Right lobe of liver (tissue), 6 donors: ENCODE results near the gene ARMC9. TPM values are rescaled to one million over a fixed set of nuclear protein-coding genes. Genes with fewer than 3 reads are reported as not detected.

Experiments used
- ATAC-seq, 4 donors: fragments of 200-7000 bp; cut with Tn5 transposase; one replicate each; pipeline ENCODE4 v1.9.1; 2020; ENCODE audit warnings: mild to moderate bottlenecking in 4 of 4, moderate library complexity in 4 of 4
- DNase-seq, 3 donors: peaks; one replicate each; pipeline ENCODE4 v3.0.0-alpha.2; 2020
- H3K27ac ChIP-seq, 3 donors: fragments of 200-600 bp; one replicate each; pipeline ENCODE4 v1.8.0; 2022
- H3K27me3 ChIP-seq, 2 donors: fragments of 200-600 bp; one replicate each; pipeline ENCODE4 v1.8.0; 2022
- H3K36me3 ChIP-seq, 4 donors: fragments of 200-600 bp; sonication (generic) in 1 of 4; one replicate each; pipeline versions ENCODE4 v1.5.1 to v1.8.0; 2017 to 2022; ENCODE audit warnings: control low read depth in 1 of 4
- H3K4me1 ChIP-seq, 4 donors: fragments of 200-600 bp; sonication (generic) in 1 of 4; one replicate each; pipeline versions ENCODE4 v1.5.1 to v1.8.0; 2017 to 2022; ENCODE audit warnings: control low read depth in 1 of 4
- H3K4me3 ChIP-seq, 3 donors: fragments of 200-600 bp; one replicate each; pipeline ENCODE4 v1.8.0; 2022
- H3K9me3 ChIP-seq, 4 donors: fragments of 200-600 bp; sonication (generic) in 1 of 4; one replicate each; pipeline versions ENCODE4 v1.5.1 to v1.8.0; 2017 to 2022; ENCODE audit warnings: control low read depth in 1 of 4
- POLR2A ChIP-seq: fragments of 450-650 bp; IDR thresholded peaks from one replicate; pipeline ENCODE4 v1.6.1; 2017; ENCODE audit warnings: antibody characterized with exemption, mild to moderate bottlenecking
- WGBS: methylation state at CpG from one replicate; pipeline ENCODE4 v1.1.6; 2018; ENCODE audit warnings: low coverage, low lambda C conversion rate; ENCODE audit not compliant: insufficient coverage; ENCODE audit errors: missing lambda C conversion rate; 5-methylcytosine and 5-hydroxymethylcytosine counted together
- intact Hi-C, 2 donors: fragments of 100-400 bp; cut with DNase I; formaldehyde crosslinking; loops; one replicate each; pipeline versions ENCODE4 v1.11.2 to v1.14.1; 2022
- total RNA-seq, 6 experiments: library from RNA; depleted of rRNA in 2 of 6; stranded (reverse); fragments of >200 nt in 2 of 6; fragmentation: NEBNext Ultra II Directional in 3 of 6; extraction: Animal tissue kit (Norgen Biotek cat#: 25700) in 3 of 6; gene quantifications; one replicate each; pipeline versions ENCODE4 v1.1.0 to v1.2.4, GENCODE V29; 2016 to 2023
- TF ChIP-seq, protein P1 (sequence below), 4 donors: fragments of 200-600 bp in 3 of 4; fragments of 450-650 bp in 1 of 4; IDR thresholded peaks; one replicate each; pipeline versions ENCODE4 v1.5.1 to v1.8.0; 2016 to 2022; ENCODE audit warnings: antibody characterized with exemption in 4 of 4, mild to moderate bottlenecking in 2 of 4
- donor health status: DM: no; HTN: yes; CAD: no.
- donor health status: DM: no; HTN: no; CAD: no.
- donor health status: DM: no; HTN: no; CAD: no.
- donor health status: DM: no; HTN: yes; CAD: no.
- donor health status: DM: no; HTN: yes; CAD: no.

ARMC9 gene
- total RNA-seq, 6 experiments from 2014 or later: 1.5 to 7.7 (median 2.4) TPM

GRCh38 chr2:231371430-231372054, 173.1 kb downstream of the ARMC9 start:
- 89% methylated on average over 1 of the region's 13 CpGs for WGBS
- ATAC-seq (peak in 1 of 4 donors; percentile 14), DNase-seq (peak in 2 of 3 donors; percentile 14 to 25)
- Histone ChIP-seq H3K36me3 (no peaks in the 10 kb centered on the region), H3K27me3 (no peaks in the 10 kb centered on the region), H3K9me3 (no peaks in the 10 kb centered on the region), H3K4me3 (no peak overlapping the region), H3K27ac (no peak overlapping the region), H3K4me1 (no peaks in the 10 kb centered on the region)
- intact Hi-C loops: no loop called here
- TF ChIP-seq, protein P1, sequence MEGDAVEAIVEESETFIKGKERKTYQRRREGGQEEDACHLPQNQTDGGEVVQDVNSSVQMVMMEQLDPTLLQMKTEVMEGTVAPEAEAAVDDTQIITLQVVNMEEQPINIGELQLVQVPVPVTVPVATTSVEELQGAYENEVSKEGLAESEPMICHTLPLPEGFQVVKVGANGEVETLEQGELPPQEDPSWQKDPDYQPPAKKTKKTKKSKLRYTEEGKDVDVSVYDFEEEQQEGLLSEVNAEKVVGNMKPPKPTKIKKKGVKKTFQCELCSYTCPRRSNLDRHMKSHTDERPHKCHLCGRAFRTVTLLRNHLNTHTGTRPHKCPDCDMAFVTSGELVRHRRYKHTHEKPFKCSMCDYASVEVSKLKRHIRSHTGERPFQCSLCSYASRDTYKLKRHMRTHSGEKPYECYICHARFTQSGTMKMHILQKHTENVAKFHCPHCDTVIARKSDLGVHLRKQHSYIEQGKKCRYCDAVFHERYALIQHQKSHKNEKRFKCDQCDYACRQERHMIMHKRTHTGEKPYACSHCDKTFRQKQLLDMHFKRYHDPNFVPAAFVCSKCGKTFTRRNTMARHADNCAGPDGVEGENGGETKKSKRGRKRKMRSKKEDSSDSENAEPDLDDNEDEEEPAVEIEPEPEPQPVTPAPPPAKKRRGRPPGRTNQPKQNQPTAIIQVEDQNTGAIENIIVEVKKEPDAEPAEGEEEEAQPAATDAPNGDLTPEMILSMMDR (IDR thresholded peaks at IDR 0.05): no peak
- TF ChIP-seq POLR2A: no peak

DNA sequence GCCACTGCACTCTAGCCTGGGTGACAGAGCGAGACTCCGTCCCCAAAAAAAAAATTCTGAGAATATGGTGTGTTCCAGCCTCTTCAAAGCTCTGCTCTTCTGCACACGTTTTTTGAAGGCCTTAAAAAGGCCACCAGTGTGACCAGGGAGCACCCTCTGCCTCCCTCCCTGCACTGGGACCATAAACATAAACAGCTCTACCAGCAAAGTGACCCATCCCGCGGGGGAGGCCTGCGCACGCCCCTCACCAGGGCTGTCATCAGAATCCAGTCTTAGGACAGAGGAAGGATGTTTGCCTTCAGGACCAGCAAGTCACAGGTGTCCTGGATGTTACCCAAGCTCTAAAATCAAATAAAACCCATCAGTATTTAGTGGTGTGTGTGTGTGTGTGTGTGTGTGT, 173.9 kb downstream of the ARMC9 start:
- Histone ChIP-seq H3K9me3 (no peaks in the 10 kb centered on the region), H3K4me3 (no peak overlapping the region), H3K27me3 (no peaks in the 10 kb centered on the region), H3K4me1 (no peaks in the 10 kb centered on the region), H3K27ac (no peak overlapping the region), H3K36me3 (no peaks in the 10 kb centered on the region)
- intact Hi-C loops: no loop called here
- TF ChIP-seq, protein P1 (IDR thresholded peaks at IDR 0.05): no peak
- no peak for TF ChIP-seq POLR2A
- no CpG with 5 or more reads among the region's 7 CpGs for WGBS
- ATAC-seq (no peak), DNase-seq (peak in 1 of 3 donors; percentile 26)

- Histone ChIP-seq H3K4me3 (no peak overlapping the region), H3K27ac (no peak overlapping the region), H3K4me1 (no peaks in the 10 kb centered on the region), H3K36me3 (no peaks in the 10 kb centered on the region), H3K27me3 (no peaks in the 10 kb centered on the region), H3K9me3 (no peaks in the 10 kb centered on the region)
- ATAC-seq (no peak), DNase-seq (peak in 1 of 3 donors; percentile 11)
- 74% methylated on average over 4 of the region's 8 CpGs for WGBS
- TF ChIP-seq, protein P1 (IDR thresholded peaks at IDR 0.05): no peak
- no peak for TF ChIP-seq POLR2A
- intact Hi-C loops: no loop called here
These were observed 174.8 kb downstream of the ARMC9 start for GRCh38 chr2:231373184-231373583.

DNA sequence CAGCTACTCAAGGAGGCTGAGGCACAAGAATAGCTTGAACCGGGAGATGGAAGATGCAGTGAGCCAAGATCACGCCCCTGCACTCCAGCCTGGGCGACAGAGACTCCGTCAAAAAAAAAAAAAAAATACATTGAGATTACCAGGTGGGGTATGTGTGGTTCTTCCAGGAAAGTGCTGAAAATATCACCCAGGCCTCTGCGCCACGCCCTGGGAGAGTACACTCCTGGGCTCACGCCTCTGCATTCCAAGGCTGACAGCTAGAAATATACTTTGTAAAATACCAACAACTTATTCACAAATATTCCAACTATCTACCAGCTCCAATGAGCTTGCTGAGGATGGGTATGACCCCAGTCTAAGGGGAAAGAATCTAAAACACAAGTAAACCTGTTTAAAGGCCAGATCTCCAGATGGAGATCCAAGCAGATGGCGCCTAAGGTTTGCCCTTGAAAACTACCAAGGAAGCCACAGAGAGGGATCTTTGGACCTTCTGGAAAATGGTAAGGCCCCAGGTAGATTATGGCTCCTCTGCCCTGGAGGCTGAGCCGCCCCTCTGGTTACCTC, 175.4 kb downstream of the ARMC9 start:
- intact Hi-C loops: no loop called here
- Histone ChIP-seq H3K4me3 (no peak overlapping the region), H3K9me3 (no peaks in the 10 kb centered on the region), H3K27ac (no peak overlapping the region), H3K36me3 (no peaks in the 10 kb centered on the region), H3K27me3 (no peaks in the 10 kb centered on the region), H3K4me1 (no peaks in the 10 kb centered on the region)
- TF ChIP-seq, protein P1 (IDR thresholded peaks at IDR 0.05): no peak
- no peak for TF ChIP-seq POLR2A
- WGBS: 94% methylated on average over 6 of the region's 9 CpGs
- DNase-seq (no peak), ATAC-seq (no peak)
